ENCODE results near the gene MYH10.

Gene MYH10

DNA sequence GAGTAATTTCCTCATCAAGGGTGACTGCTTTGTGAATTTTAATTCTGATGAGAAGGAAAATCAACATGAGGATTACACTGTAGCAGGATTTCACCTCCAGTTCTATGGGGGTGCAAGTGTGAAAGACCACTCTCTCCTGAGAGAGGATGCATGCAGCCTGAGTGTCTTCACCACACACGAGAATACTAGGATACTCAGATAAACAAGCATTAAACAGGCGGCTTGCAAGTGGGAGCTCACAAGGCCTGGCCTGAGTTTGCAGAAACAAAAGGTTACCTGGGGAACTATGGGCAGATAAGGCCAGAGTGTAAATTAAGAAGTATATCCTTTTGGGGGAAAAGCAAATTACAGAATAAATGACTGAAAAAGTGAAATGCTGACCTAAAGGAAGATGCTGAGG lies 46.6 kb downstream of the MYH10 start:
- TF ChIP-seq, protein P1, sequence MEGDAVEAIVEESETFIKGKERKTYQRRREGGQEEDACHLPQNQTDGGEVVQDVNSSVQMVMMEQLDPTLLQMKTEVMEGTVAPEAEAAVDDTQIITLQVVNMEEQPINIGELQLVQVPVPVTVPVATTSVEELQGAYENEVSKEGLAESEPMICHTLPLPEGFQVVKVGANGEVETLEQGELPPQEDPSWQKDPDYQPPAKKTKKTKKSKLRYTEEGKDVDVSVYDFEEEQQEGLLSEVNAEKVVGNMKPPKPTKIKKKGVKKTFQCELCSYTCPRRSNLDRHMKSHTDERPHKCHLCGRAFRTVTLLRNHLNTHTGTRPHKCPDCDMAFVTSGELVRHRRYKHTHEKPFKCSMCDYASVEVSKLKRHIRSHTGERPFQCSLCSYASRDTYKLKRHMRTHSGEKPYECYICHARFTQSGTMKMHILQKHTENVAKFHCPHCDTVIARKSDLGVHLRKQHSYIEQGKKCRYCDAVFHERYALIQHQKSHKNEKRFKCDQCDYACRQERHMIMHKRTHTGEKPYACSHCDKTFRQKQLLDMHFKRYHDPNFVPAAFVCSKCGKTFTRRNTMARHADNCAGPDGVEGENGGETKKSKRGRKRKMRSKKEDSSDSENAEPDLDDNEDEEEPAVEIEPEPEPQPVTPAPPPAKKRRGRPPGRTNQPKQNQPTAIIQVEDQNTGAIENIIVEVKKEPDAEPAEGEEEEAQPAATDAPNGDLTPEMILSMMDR (IDR thresholded peaks at IDR 0.05), result no peak
- Histone ChIP-seq H3K27ac (peak overlapping the region; percentile 17 to 36), H3K4me3 (no peak overlapping the region)
- no peak for DNase-seq (ENCODE audit: low spot score)

DNA sequence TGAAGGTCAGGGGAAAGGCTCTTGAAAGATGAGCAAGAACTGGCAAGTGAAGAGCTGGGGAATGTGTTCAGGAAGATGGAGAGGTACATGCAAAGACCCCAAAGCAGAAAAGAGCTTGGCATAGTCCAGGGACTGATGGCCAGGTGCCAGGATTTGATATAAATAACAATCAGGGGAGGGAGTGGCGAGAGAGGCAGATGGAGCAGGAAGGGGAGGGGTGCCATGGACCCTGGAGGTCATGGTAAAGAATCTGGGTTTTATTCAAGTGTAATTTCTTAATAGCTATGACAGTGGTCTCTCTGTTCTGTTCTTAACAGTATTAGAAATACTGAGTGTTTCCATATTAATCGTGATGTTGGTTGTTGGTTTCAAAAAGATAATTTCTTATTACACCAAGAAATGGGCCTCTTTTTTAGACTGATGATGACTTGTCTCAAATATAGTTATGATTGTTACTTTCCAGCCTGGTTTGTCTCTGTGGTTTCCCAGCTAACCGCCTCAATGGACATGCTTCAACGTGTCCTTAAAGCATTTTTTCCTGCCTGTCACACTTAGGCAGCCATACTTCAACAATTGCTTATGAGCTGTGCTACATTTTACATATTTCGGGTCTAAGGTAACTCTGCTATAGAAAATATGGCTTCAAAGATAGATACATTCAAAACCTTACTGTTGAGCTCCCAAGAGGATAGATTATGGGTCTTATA lies 49.4 kb downstream of the MYH10 start:
- peak overlapping the region; percentile 17 to 46 for H3K27ac ChIP-seq
- TF ChIP-seq, protein P1 (IDR thresholded peaks at IDR 0.05), result no peak
- DNase-seq (ENCODE audit: low spot score), result no peak
- H3K4me3 ChIP-seq, result no peak overlapping the region

DNA sequence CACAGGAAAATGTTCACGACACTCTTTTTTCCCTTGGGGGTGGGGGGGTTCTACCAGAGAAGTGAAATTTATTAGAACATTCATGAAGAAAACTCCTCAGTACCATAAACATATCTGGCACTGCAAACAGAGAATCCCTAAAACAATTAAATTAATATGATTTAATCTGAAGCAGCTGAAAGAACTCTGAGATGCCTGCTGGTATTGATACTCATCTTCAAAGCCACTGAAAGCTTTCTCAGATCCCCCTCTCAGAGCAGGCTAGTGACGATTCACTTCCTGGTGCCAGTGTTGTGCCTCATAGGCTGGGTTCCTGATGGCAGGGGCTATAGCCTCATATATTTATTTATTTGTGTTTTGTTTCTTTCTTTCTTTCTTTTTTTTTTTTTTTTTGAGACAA lies 52.7 kb downstream of the MYH10 start:
- no peak for DNase-seq (ENCODE audit: low spot score)
- H3K4me3 ChIP-seq, result no peak overlapping the region
- TF ChIP-seq, protein P1 (IDR thresholded peaks at IDR 0.05), result no peak
- H3K27ac ChIP-seq, result peak overlapping the region; percentile 36 to 49

DNA sequence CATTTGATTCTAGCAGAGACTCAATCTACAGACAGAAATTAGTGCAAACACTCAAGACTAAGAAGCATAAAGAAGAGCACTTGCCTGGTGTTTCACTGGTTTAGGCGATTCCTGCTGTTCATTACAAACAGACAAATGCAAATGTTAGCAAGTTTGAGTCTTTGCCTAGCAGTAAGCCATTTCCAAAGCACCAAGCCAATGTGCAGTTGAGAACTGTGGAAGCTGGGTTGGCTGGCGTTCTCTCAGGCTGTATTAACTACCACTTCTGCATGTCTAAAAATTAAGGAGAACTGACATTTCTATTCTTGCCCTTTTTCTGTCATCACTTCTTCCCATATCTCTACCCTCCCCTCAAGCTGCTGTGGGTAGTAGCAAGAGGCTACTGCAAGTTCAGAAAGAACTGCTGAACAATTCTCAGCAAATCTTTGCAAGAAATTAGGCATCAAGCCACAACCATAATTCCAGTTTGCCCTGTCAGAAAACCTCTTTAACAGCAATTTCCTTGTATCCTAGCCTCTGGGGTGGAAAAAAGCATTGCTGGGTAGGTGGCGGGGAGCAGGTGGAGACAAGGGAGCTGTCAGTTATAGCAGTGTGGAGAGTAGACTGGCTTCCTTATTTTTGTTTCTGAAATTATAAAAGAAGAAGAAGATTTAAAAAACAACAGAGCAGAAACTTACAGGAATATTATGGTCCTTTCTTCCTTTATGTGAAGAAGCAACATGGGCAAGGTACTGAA lies 53.8 kb downstream of the MYH10 start:
- Histone ChIP-seq H3K4me3 (no peak overlapping the region), H3K27ac (peak overlapping the region; percentile 7 to 62)
- no peak for DNase-seq (ENCODE audit: low spot score)
- TF ChIP-seq, protein P1 (IDR thresholded peaks at IDR 0.05), result no peak

DNA sequence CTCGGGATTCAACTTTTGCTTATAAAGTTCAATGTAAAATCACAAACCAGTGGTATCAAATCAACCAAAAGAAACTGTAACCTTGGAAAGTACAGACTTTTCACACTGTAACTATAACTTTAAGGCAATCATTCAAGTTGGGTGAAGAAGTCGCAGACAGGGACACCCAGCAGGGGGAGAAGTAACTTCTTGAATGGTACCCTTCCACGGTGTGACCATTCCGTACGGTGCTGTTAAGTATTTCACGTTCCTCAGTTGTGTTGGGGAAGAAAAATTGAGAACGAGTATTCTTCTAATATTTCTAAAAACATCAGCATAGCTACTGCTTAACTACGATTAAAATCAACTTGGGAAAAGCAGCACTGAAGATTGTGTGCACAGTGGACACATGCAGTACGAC lies 55.8 kb downstream of the MYH10 start:
- Histone ChIP-seq H3K4me3 (no peak overlapping the region), H3K27ac (peak overlapping the region in 1 of 2 donors; percentile 59)
- DNase-seq (ENCODE audit: low spot score), result no peak
- TF ChIP-seq, protein P1 (IDR thresholded peaks at IDR 0.05), result peak; percentile 48

DNA sequence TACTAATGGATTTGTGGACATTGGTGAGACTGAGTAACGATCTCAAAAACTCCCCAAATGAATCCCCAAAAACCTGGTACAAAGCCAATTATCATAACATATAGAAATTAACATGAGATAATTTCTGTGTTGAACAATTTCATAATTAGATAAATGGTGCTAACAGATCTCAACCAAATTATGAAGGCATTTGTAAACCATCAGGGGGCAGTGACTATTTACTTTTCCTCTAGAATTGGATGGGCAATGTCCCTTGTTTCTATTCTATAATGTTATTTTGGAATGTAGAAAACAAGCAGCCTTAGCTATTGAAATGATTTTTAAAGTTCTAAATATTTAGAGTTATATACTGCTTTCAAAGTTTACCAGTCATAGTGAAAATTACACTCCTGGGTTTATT lies 57.8 kb downstream of the MYH10 start:
- Histone ChIP-seq H3K27ac (peak overlapping the region in 1 of 2 donors; percentile 45), H3K4me3 (no peak overlapping the region)
- TF ChIP-seq, protein P1 (IDR thresholded peaks at IDR 0.05), result no peak
- no peak for DNase-seq (ENCODE audit: low spot score)
